Posterior vena cava (tissue), 2 donors: ENCODE measurements around the gene MYCBPAP. TPM values are rescaled to one million over a fixed set of nuclear protein-coding genes. Genes with fewer than 3 reads are reported as not detected.

Source experiments
- DNase-seq: peaks from one replicate; pipeline ENCODE4 v3.0.0-alpha.2; 2020; ENCODE audit warnings: low spot score
- intact Hi-C, 2 donors: fragments of 100-400 bp; cut with DNase I; formaldehyde crosslinking; loops; one replicate each; pipeline versions ENCODE4 v1.14.1 to v1.14.2; 2022 to 2023
- total RNA-seq, 2 donors: library from RNA; stranded (reverse); fragmentation: NEBNext Ultra II Directional; extraction: Animal tissue kit (Norgen Biotek cat#: 25700); gene quantifications; one replicate each; pipeline ENCODE4 v1.2.1, GENCODE V29; 2021
- donor health status: DM: yes; HTN: yes; CAD: no.
- donor health status: DM: yes; HTN: yes; CAD: no.

MYCBPAP gene
- total RNA-seq, 2 donors from 2014 or later = 0.29 to 0.69 TPM

- intact Hi-C loops = loop anchor here in 1 of 2 donors (5.0 kb wide), 2 partner anchors 143 to 158 kb away; no protein-coding TSS in a partner anchor
These were observed 36.3 kb downstream of the MYCBPAP start for GRCh38 chr17:50544516-50544915.

GRCh38 chr17:50545311-50545710, 37.1 kb downstream of the MYCBPAP start:
- DNase-seq = peak; percentile 68
- intact Hi-C loops = loop anchor here in 1 of 2 donors (5.0 kb wide), 2 partner anchors 63 to 152 kb away; no protein-coding TSS in a partner anchor

More at GRCh38 chr17:50544516-50544915, 36.3 kb downstream of the MYCBPAP start:
- no peak for DNase-seq

GRCh38 chr17:50546701-50547034, 38.4 kb downstream of the MYCBPAP start:
- DNase-seq = no peak
- intact Hi-C loops = loop anchor here in 1 of 2 donors (2.0 to 5.0 kb wide), 4 partner anchors 64 to 296 kb away; no protein-coding TSS in a partner anchor

- intact Hi-C loops = loop anchor here in 1 of 2 donors (2.0 to 5.0 kb wide), 4 partner anchors 65 to 296 kb away; no protein-coding TSS in a partner anchor
- peak; percentile 97 for DNase-seq
These were observed 38.9 kb downstream of the MYCBPAP start, which contains the start of gene SPATA20 for GRCh38 chr17:50547035-50547735. Gene SPATA20 (plus strand): TSS chr17:50547174. CDS start chr17:50547209, 35 bp downstream.

- no peak for DNase-seq
- intact Hi-C loops = loop anchor here (2.0 to 5.0 kb wide), 4 partner anchors 65 to 295 kb away; no protein-coding TSS in a partner anchor
These were observed 39.5 kb downstream of the MYCBPAP start for GRCh38 chr17:50547736-50548083.

- intact Hi-C loops = loop anchor here (2.0 to 5.0 kb wide), 3 partner anchors 67 to 294 kb away; no protein-coding TSS in a partner anchor
- no peak for DNase-seq
These were observed 40.6 kb downstream of the MYCBPAP start for GRCh38 chr17:50548831-50549230.

GRCh38 chr17:50549256-50549941, 41.2 kb downstream of the MYCBPAP start:
- intact Hi-C loops = loop anchor here (2.0 to 5.0 kb wide), 3 partner anchors 67 to 293 kb away; no protein-coding TSS in a partner anchor
- no peak for DNase-seq

GRCh38 chr17:50549969-50550368, 41.7 kb downstream of the MYCBPAP start:
- intact Hi-C loops = loop anchor here (2.0 to 5.0 kb wide), 5 partner anchors 68 to 293 kb away; no protein-coding TSS in a partner anchor
- DNase-seq = no peak

- peak; percentile 95 for DNase-seq
- intact Hi-C loops = loop anchor here (1.0 to 5.0 kb wide), 3 partner anchors 76 to 147 kb away; no protein-coding TSS in a partner anchor
These were observed 42.6 kb downstream of the MYCBPAP start for GRCh38 chr17:50550661-50551432.

- peak; percentile 62 for DNase-seq
- intact Hi-C loops = loop anchor here (1.0 to 5.0 kb wide), 3 partner anchors 76 to 147 kb away; no protein-coding TSS in a partner anchor
These were observed 43.2 kb downstream of the MYCBPAP start for GRCh38 chr17:50551433-50551815.

GRCh38 chr17:50551884-50552283, 43.6 kb downstream of the MYCBPAP start:
- intact Hi-C loops = loop anchor here (1.0 to 5.0 kb wide), 3 partner anchors 75 to 146 kb away; no protein-coding TSS in a partner anchor
- DNase-seq = no peak

- intact Hi-C loops = loop anchor here in 1 of 2 donors (5.0 kb wide), 2 partner anchors 73 to 128 kb away; no protein-coding TSS in a partner anchor
- DNase-seq = no peak
These were observed 46.0 kb downstream of the MYCBPAP start for GRCh38 chr17:50554201-50554600.

GRCh38 chr17:50556803-50557202, 48.6 kb downstream of the MYCBPAP start:
- intact Hi-C loops = no loop called here
- no peak for DNase-seq

GRCh38 chr17:50557630-50558029, 49.4 kb downstream of the MYCBPAP start:
- no peak for DNase-seq
- intact Hi-C loops = no loop called here

GRCh38 chr17:50558091-50558490, 49.9 kb downstream of the MYCBPAP start:
- no peak for DNase-seq
- intact Hi-C loops = no loop called here

- DNase-seq = peak; percentile 79
- intact Hi-C loops = no loop called here
These were observed 50.3 kb downstream of the MYCBPAP start for GRCh38 chr17:50558581-50558940.

GRCh38 chr17:50558941-50559614, 50.8 kb downstream of the MYCBPAP start:
- DNase-seq = no peak
- intact Hi-C loops = no loop called here

- DNase-seq = peak; percentile 90
- intact Hi-C loops = no loop called here
These were observed 51.5 kb downstream of the MYCBPAP start for GRCh38 chr17:50559674-50560184.
